Activated CD4-positive, alpha-beta T cell treated with anti-CD3 and anti-CD28 coated beads, Interleukin-2, Interleukin-4, amounts not matched to agents 100 ng/mL and 50 ng/mL, durations not matched to agents 16 hours and 8 hours (primary cell): ENCODE measurements around the gene SCGB1D1.

Source experiments
- DNase-seq: peaks from one replicate; pipeline ENCODE4 v3.0.0-alpha.2; 2020; ENCODE audit warnings: low spot score

The SCGB1D1 gene, protein sequence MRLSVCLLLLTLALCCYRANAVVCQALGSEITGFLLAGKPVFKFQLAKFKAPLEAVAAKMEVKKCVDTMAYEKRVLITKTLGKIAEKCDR

DNA sequence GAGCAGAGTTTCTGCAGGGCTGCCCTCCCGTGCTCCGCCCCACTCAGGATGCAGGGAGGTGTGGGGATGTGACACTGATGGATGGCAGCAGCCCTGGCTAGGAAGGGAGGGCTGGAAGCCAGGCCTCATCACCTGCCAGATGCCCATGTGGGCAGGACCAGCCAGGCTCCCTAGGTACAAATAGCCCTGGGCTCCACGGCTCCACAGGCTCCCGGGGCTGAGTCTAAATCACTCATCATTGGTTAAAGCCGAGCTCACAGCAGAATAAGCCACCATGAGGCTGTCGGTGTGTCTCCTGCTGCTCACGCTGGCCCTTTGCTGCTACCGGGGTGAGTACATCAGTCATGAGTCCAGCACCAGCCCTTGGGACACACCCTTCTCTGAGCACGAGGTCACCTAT lies at the start of gene SCGB1D1:
Gene SCGB1D1, plus strand, starts transcription at position 206 of the 400 bp plus-strand sequence. Its CDS starts 69 bp downstream, at position 275.
- no peak for DNase-seq

DNA sequence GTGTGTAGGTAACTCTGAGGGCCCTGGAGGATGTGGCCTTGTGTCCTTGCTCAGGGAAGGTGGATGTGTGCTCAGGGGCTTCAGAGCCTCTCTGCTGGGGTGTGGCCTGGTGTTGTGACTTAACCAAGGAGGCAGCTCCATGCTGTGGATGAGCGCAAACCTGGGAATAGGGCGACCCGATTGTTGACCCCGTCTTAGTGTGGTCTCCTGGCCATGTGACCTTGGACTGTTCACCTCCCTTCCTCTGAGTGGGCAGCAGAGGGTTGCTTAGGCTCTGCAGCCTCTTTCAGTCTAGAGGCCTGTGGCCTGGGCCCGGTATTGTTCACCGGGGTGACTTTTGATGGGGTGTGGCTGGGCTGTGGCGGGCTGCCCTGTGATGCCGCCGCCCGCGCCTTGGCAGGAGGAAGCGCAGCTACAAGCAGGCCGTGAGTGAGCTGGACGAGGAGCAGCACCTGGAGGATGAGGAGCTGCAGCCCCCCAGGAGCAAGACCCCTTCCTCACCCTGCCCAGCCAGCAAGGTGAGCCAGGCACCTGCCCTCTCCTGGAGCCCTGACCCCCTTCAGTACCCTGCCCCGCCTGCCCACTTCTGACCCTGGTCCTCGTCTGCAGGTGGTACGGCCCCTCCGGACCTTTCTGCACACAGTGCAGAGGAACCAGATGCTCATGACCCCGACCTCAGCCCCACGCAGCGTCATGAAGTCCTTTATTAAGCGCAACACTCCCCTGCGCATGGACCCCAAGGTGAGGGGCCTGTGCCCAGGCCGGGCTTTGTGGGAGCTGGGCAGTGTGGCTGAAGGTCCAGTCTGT lies 49.5 kb upstream of the SCGB1D1 start:
- DNase-seq = no peak

DNA sequence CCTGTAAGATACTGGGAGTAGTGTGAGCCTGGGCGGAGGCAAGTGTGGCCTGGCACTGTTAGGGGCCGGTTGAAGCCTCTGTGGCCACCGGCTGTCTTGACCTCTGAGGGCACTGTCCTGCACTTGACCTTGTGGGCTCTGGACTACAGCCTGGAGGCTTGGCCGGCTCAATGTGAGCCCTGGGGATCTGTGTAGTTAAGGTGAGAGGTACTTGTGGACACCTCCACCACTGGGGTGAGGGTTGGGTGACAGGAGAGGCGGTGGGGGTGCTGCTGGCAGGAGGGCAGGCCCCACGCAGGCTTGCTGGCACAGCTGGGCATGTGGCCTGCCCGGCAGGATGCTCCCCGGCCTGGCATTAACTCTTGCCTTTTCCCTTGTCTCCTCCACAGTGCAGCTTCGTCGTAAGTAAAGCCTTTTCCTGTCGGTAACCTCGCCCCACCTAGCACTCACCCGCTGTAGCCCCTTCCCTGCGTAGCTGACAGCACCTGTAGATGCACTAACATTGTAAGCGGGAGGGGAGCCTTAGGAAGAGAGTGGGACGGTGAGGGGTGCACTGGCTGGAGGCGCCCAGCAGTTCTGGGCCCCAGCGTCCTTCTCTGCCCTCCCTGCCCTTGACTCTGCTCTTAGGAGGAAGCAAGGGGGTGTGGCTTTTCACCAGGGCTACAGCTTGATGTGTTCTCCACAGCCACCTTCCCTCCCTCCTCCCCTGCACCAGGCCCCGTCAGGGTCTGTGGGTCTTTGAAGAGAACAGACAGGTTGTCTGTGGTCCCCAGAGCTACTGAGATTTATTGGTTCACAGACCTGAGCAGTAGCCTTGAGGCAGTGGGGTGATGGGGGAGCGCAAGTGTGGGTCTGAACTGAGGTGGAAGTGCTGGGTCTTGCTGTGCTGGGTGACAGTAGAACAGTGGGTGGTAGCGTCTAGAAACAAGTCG lies 48.6 kb upstream of the SCGB1D1 start:
- DNase-seq = no peak

DNA sequence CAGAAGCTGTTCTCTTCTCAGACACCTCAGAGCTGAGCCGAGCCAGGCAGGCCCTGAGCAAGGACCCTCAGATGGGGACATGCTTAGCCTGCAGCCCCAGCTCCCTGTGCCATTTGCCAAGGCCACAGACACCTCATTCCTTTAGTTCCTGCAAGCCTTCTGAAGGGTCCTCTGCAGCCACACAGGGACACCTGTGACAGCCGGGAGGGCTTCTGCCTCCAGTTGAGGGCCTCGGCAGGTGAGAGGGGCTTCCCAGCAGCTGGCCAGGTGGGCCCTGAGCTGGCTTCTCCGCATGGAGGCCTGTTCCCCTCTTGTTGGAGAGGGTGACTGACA lies 48.0 kb upstream of the SCGB1D1 start:
- no peak for DNase-seq

DNA sequence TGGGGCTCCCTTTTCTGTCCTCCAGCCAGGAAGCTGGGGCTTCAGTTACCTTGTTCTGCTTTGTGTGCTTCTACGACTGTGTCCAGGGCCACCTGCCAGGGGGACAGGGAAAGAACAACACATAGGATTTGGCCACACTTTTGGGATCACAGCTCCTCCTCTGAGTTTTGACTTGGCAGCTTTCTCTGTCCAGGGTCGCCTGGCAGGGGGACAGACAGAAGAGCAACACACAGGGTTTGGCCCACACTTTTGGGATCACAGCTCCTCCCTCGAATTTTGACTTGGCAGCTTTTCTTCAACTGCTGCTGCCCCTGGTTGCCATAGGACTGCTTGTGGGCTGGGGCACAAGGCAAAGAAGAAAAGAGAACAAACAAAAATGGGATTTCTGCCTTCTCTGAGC lies 47.1 kb upstream of the SCGB1D1 start:
- DNase-seq = no peak

DNA sequence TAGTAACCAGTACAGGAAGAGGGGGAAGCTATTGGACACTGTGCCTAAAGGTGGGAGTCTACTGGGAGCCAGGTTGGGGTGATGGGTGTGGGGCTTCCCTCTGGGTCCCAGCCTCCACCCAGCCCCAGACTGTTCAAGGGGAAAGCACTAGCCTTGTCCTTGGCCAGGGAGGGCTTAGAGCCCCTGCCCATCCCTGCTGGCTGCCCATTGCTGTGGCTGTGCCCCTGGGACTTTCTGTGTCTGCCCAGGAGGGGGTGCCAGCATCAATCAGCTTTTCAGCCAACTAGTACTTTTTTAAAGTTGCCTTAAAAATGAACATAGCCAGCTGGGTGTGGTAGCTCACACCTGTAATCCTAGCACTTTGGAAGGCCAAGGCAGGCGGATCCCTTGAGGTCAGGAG lies 46.3 kb upstream of the SCGB1D1 start:
- DNase-seq = no peak

DNA sequence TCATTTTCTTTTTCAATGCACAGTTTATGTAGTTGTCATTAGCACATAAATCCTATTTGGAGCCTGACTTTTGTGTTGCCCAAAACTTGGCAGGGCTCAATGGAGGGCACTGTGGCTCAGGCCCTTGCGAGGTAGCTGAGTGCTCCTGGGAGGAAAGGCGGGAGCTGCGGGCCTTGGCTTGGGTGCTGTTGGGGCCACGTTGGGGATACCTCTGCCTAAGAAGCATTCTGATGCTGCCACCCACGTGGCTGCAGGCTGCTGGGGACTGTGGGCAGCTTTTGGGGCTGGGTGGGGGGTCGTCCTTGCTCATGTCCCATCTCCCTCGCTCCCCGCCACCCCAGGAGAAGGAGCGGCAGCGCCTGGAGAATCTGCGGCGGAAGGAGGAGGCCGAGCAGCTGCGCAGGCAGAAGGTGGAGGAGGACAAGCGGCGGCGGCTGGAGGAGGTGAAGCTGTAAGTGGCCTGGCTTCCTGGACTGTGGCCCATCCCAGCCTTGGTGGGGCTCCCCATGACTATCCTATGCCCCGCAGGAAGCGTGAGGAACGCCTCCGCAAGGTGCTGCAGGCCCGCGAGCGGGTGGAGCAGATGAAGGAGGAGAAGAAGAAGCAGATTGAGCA lies 45.3 kb upstream of the SCGB1D1 start:
- no peak for DNase-seq

DNA sequence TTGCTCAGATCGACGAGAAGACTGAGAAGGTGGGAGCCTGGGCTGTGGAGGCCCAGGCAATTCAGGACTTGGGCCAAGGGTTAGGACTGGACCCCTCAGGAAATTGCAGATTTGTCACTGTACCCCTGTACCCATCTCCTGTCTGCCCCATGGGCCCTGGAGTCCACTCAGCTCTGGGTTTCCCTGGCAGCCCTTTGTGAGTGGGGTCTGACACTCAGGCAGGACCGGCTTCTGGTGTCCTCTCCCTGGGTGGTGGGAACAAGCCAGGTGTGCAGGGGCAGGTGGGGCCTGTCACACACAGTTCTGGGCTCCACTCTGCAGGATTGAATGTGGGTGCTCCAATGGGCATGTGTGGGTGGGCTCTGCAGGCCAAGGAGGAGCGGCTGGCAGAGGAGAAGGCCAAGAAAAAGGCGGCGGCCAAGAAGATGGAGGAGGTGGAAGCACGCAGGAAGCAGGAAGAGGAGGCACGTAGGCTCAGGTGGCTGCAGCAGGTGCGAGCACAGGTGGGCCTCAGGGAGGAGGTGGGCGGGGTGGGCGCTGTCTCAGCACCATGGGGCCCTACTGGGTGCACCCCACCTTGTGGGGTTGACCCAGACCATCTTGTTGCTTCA lies 44.6 kb upstream of the SCGB1D1 start:
- no peak for DNase-seq

DNA sequence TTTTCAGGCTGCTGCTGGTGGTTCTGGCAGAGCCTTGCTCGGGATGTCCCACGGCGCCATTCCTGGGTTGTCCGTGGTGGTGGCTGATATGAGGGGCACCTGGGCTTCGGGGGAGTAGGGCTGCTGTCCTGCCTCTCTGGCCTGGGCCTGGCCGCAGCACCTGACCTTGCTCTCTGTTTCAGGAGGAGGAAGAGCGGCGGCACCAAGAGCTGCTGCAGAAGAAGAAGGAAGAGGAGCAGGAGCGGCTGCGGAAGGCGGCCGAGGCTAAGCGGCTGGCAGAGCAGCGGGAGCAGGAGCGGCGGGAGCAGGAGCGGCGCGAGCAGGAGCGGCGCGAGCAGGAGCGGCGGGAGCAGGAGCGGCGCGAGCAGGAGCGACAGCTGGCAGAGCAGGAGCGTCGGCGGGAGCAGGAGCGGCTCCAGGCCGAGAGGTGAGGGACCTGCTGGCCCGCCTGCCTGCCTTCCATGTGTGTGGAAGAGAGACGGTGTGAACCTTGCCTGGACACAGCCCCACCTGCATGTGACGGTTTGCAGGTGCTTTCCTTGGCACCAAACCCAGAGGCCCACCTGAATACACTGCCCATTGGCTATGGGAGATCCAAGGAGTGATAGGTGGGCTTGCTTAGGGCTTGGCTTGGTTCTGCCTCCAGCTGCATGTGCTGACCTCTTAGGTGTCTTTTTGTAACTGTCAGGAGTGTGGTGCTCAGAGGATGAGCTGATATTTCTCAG lies 43.4 kb upstream of the SCGB1D1 start:
- DNase-seq = no peak

DNA sequence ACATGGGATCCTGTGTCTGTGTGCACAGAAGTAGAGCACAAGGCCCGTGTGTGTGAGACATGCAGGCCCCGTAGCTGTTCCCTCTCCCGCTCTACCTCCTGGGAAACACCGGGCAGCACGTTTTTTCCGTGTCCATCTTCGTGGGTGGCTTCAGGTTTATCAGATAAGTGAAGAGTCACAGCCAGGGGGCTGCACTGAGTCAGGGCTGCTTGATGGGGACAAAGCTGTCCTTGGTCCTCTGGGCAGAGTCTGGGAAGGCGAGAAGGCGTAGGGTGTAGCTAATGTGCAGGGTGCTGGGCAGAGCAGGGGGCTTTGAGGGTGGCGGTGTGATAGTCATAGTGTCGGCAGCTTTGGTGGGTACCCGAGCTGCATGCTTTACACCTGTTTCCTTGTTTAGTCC lies 42.5 kb upstream of the SCGB1D1 start:
- DNase-seq = no peak

DNA sequence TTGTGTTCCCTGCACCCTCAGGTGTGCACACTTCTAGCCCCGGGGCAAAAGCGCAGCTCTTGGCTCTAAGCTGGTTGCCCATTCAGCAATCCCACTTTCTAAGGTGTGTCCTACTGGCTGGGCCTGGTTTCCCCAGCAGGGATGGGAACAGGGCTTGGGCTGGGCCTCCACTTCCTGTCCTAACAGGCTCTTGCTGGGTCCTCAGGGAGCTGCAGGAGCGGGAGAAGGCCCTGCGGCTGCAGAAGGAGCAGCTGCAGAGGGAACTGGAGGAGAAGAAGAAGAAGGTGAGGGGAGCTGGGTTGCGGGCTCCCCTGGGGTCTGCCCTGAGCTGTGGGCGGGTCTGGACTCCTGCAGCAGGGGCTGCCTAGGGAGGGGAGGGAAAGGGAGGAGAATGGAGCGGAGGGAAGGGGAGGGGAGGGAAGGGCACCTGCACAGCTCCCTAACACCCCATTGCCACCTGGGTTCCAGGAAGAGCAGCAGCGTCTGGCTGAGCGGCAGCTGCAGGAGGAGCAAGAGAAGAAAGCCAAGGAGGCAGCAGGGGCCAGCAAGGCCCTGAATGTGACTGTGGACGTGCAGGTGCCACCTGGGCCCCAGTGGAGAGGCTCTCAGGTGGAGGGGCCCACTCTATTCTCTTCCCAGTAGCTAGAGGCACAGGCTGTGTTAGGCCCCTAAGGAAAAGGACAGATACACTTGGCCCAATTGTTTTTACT lies 41.6 kb upstream of the SCGB1D1 start:
- no peak for DNase-seq

DNA sequence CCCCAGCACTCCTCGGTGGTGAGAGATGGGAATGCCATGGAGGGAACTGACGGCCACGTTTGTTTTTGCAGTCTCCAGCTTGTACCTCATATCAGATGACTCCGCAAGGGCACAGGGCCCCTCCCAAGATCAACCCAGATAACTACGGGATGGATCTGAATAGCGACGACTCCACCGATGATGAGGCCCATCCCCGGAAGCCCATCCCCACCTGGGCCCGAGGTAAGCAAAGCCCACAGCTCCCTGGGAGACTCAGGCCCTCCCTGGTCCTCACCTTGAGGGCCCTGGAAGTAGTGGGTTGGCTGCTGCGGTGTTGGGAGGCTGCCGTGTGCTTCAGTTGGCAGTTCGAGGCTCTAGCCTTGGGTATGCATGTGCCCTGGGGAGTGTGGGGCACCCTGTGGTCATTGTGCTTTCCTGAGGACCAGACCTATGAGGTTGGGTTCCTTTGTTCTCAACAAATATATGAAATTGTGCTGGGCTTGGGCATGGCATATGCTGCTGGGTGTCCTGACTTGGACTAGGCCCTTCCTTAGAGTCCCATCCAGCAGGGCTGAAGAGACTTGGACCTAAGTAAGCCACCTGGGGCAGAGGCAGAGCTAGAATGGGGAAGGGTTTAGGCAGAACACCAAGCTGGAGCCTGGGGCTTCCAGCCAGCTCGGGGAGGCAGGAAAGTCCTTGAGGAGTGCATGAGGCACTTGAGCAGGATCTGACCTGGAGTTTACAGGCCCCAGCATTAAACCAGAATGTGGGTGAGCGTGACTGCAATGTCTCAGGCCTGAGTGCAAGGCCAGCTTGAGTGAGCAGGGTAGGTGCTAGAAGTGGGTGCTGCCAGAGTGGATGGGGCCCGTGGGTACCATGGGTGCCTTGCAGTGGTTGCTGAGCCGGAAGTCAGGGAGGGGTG lies 39.8 kb upstream of the SCGB1D1 start:
- no peak for DNase-seq

DNA sequence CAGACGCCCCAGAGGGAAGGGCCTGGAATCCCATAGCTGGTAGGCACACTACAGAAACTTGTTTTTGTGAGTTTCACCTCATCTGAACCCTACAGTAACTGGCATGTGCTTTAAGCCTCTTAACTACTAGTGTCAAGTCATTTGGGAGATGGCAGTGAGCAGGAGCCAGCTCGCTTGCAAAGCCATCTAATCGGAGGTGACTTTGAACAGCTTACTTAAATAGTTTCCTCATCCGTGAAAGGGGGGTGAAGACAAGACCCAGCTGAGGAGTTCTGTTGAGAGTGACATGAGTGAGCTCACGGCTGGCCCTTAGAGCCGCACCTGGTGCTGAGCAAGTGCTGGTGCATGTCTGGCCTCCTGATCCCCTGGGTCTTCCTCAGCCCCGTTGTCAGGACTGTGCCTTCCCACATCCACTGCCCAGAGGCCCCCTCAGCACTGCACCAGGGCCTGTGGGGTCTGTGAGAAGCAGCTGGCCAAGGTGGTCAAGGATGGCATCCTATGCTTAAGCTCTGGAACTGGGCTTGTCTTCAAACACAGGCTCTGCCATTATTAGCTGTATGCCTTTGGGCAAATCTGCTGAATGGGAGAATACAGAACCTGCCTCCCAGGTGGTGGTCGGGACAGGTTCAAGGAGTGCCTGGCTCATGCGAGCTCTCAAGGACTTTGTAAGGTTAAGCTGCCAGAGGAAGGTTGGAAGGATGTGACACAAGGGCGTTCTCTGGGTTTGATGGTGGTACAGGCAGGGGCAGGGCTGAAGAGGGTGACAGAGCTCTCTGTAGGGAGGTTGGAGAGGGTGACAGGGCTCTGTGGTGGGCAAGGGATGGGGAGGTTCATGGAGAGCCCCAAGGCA lies 38.9 kb upstream of the SCGB1D1 start:
- DNase-seq = no peak

DNA sequence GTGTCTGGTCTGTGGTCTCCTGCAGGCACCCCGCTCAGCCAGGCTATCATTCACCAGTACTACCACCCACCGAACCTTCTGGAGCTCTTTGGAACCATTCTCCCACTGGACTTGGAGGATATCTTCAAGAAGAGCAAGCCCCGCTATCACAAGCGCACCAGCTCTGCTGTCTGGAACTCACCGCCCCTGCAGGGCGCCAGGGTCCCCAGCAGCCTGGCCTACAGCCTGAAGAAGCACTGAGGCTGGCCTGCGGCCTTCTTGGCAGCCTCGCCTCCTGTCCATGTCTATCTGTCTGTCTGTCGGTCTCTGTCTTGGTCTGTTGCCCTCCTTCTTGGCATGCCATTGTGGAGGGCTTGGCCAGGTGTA lies 38.3 kb upstream of the SCGB1D1 start:
- DNase-seq = no peak

DNA sequence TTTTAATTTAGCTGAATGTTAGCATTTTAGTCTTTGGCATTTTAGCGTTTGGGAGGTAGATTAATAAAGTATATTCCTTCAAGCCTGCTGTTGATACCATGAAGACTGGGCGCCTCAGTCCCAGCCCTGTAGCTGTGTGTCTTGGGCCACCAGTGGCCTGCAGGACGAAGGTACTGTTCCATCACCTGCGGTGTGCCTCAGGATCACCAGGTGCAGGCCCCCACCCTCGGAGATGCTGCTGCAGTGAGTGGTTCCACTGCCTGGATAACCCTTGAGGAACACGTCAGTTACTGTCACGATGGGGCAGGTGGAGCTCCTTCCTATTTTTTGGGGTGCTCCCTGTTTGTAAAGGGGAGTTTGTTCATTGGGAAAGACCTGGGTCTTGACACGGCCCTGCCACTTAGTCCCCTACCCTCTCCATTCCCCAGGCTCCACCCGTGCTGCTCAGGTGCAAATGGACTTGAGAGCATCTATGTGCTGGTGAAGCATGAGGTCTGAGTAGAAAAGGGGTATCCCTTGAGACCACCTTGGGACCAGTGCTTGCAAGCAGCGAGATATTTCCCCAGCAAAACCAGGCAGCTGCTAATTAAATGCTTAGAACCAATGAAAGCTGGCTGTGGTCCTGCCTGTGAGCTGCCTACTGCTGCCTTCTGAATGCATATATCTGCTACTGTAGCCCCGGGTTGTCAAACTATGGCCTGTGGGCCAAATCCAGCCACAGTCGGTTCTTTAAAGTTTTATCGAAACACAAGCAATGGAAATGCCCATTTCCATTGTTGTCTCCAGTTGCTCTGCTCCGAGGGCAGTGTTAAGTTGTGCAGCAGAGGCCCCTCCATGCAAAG lies 37.5 kb upstream of the SCGB1D1 start:
- no peak for DNase-seq

DNA sequence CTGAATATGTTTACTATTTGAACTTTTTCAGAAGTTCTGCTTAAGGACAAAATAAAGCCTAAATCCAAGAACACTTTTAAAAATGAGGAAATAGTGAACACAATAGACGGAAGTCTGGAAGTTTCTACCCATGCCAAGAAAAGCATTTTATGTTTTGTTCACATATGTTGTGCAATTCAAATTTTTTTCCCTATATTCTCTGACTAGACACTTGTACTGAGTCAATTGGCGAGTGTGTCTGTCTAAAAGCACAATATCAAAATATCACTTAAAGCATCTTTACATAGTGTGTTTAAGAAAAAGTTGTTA lies 37.0 kb upstream of the SCGB1D1 start:
- no peak for DNase-seq

DNA sequence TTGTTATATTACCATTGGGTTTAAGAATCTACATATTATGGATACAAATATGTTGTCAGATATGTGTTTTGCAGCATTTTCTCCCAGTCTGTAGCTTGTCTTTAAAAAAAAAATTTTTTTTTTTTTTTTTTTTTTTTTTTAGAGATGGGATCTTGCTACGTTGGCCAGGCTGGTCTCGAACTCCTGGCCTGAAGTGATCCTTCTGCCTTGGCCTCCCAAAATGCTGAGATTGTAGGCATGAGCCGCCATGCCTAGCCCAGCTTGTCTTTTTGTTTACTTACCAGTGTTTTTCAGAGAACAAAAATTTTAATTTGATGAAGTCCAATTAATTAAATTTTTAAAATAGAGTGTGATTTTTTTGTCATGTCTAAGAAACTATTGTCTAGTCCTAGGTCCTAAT lies 36.4 kb upstream of the SCGB1D1 start:
- DNase-seq = no peak

DNA sequence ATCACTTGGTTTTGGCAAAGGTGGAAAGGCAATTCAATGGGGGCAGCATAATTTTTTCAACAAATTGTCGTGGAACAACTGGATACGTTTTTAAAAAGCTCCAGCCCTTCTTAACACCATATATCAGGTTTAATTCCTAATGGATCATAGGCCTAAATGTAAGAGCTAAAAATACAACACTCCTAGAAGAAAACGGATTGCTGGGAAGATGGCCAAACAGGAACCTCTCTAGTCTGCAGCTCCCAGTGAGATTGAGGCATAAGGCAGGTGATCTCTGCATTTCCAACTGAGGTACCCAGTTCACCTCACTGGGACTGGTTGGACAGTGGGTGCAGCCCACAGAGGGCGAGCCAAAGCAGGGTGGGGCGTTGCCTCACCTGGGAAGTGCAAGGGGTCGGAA lies 32.4 kb upstream of the SCGB1D1 start:
- DNase-seq = no peak
